H1 (cell line): ENCODE measurements around the gene APMAP. TPM values are rescaled to one million over a fixed set of nuclear protein-coding genes. Genes with fewer than 3 reads are reported as not detected.

Experiments
- JUN ChIP-seq: IDR thresholded peaks from 2 replicates; pipeline ENCODE4 v1.6.1; 2011; ENCODE audit warnings: low read depth, mild to moderate bottlenecking, improper control_type of control experiment, low read length
- RNF2 ChIP-seq: fragments of 200-900, 300-1000 bp; sonication (generic); IDR thresholded peaks from 2 replicates; pipeline ENCODE4 v1.7.1; 2016; ENCODE audit warnings: borderline replicate concordance, low read depth, mild to moderate bottlenecking, antibody characterized with exemption, low read length; ENCODE audit not compliant: poor library complexity, severe bottlenecking; ENCODE audit errors: missing control alignments
- polyA plus RNA-seq, 7 experiments: library from polyadenylated mRNA; depleted of rRNA in 3 of 7; stranded (reverse) in 5 of 7; unstranded in 2 of 7; fragments of >200 nt in 5 of 7; fragments of 200-250 nt in 2 of 7; gene quantifications; 1 replicate in 5 of 7; 2 replicates in 1 of 7; 4 replicates in 1 of 7; pipeline versions ENCODE4 v1.2.1 to v1.2.3, GENCODE V29; 2011 to 2013; ENCODE audit warnings: missing spikeins in 2 of 7, mixed read lengths in 2 of 7
- total RNA-seq: library from RNA; stranded (reverse); fragmentation: NEBNext Ultra II Directional; extraction: Animal tissue kit (Norgen Biotek cat#: 25700); gene quantifications from 2 replicates; pipeline ENCODE4 v1.2.1, GENCODE V29; 2021
- TF ChIP-seq, protein P1 (sequence below): IDR thresholded peaks from 2 replicates; pipeline ENCODE4 v1.6.1; 2012; ENCODE audit warnings: low read length, inconsistent platforms

APMAP gene
- total and polyA plus RNA-seq, 2 of the 8 experiments (the other 6 are each of a cell fraction or from before 2014, with no cell fraction given) = 31.3 to 66.0 TPM

DNA sequence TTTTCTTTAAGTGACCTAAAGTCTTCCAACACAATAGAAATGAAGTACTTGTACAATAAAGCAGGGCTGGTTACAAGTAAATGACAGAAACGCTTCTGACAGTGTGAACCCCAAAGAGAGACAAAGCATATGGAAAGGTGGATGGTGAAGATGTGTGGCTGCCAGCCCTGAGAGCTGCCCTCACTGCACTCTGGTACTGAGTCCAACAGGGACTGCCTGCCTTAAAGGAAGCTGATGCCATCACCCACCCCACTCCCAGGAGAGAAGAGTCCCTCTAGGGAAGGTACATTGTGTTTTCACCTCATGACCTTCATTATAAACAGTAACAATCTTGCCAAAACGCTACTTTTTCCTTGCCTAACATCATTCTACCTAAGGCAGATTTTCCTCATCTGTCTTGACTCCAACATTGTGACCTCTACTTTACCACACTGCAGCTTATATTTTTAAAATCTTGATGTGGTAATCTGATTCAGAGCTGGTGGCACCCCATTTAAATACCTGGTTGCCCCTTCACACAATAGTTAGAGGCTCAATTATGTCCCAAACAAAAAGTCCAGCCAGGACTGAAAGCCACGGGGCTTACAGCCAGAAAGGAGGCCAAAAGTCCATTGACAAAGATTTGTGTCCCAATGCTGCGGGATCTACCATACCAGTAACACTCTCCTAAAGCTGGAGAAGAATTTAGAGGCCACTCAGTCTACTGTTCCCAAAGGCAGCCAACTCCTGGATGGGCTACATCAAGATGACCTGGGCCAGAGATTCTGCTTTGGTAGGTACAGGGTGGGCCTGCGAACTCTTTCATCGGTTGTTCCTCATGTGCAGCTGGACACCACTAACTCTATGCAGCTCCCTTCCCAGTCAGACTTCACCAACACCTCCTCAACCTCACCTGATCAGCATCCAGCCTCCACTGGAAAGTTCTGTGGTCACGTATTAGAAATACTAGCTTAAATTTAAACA lies 4.4 kb downstream of the APMAP start (continued):
- TF ChIP-seq, protein P1, sequence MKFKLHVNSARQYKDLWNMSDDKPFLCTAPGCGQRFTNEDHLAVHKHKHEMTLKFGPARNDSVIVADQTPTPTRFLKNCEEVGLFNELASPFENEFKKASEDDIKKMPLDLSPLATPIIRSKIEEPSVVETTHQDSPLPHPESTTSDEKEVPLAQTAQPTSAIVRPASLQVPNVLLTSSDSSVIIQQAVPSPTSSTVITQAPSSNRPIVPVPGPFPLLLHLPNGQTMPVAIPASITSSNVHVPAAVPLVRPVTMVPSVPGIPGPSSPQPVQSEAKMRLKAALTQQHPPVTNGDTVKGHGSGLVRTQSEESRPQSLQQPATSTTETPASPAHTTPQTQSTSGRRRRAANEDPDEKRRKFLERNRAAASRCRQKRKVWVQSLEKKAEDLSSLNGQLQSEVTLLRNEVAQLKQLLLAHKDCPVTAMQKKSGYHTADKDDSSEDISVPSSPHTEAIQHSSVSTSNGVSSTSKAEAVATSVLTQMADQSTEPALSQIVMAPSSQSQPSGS = no peak
- TF ChIP-seq RNF2 (no peak), JUN (no peak)
